HG02763 (cell line): ENCODE data around the gene SLC45A2.
A peak's percentile ranks its signal among the peaks of the same experiment; 100 is the strongest.
"Not testable (repeated sequence)": the region's sequence is repeated elsewhere in the genome, so short reads cannot be mapped to it uniquely, and the experiment has no call there.

Experiments used
- ATAC-seq: cut with Tn5 transposase; IDR thresholded peaks from one replicate; pipeline ENCODE4 v1.9.1; 2021; ENCODE audit warnings: mild to moderate bottlenecking, moderate library complexity; ENCODE audit not compliant: unreplicated experiment

Gene SLC45A2

GRCh38 chr5:33984671-33985124 lies at the start of gene SLC45A2:
SLC45A2 (minus strand) TSS chr5:33984693; CDS start chr5:33984583, 110 bp downstream.
- no peak for ATAC-seq

- ATAC-seq: no peak
Observed at GRCh38 chr5:34031966-34032365, 47.5 kb upstream of the SLC45A2 start.

GRCh38 chr5:34031117-34031516 lies 46.6 kb upstream of the SLC45A2 start:
- no peak for ATAC-seq

DNA sequence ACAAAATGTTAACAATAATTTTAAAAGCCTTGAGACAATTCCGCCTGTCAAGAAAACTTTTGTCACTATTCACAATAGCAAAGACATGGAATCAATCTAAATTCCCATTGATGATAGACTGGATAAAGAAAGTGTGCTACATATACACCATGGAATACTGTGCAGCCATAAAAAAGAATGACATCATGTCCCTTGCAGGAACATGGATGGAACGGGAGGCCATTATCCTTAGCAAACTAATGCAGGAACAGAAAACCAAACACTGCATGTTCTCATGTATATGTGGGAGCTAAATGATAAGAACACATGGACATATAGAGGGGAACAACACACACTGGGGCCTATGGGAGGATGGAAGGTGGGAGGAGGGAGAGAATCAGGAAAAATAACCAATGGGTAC lies 46.1 kb upstream of the SLC45A2 start:
- not testable (repeated sequence) for ATAC-seq

DNA sequence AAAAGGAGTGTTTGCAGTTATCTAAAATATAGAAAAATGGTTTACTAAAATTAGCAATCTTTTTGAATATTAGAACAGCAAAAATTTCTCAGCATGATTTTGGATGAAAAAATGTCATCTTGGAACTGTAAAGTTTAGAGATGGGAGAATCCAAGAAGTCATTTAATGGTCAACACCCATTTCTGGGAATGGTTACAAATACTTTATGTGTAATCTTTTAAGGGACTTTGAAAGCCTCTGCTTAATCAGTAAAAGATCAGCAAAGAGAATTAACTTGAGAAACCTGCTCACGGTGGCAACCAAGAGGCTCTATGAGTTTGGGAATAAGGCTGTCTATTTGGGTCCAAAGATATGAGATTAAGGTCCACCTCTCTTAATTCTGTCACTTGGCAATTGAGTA lies 45.6 kb upstream of the SLC45A2 start:
- no peak for ATAC-seq

GRCh38 chr5:34028349-34028748 lies 43.9 kb upstream of the SLC45A2 start:
- no peak for ATAC-seq

- no peak for ATAC-seq
Observed at GRCh38 chr5:34026089-34026761, 41.7 kb upstream of the SLC45A2 start.

DNA sequence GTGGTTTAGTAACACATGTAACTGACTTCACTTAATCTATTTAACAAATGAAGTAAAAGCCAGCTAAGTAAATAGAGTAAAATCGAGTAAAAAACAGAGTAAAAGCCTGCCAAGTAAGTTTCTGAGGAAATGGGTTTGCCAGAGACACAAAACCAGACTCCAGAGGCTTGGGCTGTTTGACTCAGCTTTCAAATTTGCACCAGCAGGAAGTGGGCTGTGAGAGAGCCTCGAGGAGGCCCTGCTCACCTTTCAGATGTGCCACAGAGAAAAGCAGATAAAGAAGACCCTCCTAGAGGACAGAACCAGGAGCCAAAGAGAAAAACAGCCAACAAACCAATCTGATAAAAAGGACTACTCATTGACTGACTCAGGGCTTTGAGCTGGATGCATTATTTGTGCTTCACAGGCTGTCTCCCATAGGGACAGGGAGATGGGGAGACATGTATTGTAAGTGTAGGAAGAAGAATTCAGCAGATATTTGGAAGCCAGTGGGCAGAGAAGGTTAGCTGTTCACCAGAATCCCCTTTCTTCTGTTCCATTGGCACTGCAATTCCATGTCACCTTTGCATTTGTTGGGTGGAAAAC lies 37.7 kb upstream of the SLC45A2 start:
- peak; percentile 74 for ATAC-seq

DNA sequence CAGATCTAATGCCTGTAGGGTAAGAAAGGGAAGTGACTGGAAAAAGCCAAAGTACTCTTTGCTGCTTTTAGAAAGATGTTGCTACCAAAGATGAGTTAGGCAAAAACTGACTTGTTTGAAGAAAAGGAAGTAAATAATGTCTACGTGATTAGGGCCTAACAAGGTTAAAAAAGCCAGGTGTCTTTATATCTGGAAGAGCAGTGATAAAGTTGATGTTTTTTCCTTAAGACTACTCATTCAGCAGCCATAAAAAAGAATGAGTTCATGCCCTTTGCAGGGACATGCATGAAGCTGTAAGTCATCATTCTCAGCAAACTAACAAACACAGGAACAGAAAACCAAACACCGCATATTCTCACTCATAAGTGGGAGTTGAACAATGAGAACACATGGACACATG lies 36.8 kb upstream of the SLC45A2 start:
- ATAC-seq: no peak

- no peak for ATAC-seq
Observed at GRCh38 chr5:34020726-34021125, 36.2 kb upstream of the SLC45A2 start.

- no peak for ATAC-seq
Observed at GRCh38 chr5:34017254-34017653, 32.8 kb upstream of the SLC45A2 start.

DNA sequence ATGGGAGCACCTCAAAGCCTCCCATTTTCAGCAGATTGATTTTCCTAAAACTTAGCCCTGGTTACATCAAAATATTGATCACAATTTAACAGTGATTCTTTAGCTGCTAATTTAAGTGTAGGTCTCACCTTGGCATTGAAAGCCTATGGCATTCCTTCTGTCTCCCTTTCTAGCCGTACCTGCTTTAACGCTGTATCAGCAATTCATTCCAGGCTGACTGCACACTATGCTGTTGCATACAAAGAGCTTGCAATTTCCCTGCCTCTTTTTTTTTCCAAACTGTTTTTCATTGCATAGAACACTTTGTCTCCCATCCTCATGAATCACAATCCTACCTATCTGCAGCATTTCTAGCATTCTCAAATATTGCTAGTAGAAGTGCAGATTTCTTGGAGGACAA lies 32.3 kb upstream of the SLC45A2 start:
- no peak for ATAC-seq

- no peak for ATAC-seq
Observed at GRCh38 chr5:34016222-34016621, 31.7 kb upstream of the SLC45A2 start.

DNA sequence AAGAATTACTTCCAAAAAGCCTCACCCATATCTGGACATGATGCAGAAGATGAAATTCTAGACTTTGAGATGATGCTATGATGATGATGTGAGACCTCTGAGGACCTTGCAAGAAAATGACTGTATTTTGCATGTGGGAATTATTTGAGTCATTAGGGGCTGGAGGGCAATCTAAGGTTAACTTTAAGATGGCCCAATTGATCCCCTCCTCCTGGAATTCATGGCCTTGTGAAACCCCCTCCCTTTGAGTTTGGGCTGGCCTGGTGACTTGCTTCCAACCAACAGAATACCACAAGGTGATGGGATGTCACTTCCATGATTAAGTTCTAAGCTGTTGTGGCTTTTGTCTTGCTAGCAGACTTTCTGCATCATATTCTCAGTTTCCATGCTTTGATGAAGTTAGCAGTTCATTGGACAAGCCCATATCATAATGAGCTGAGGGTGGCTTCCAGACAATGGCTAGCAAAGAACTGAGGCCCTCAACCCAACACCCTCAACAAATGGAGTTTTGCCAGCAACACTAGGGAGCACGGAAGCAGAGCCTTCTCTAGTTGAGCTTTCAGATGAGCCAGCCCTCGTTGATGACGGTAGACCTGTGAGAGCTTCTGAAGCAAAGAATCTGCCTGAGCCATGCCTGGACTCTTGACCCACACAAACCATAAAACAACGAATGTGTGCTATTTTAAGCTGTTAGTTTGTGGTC lies 30.8 kb upstream of the SLC45A2 start:
- ATAC-seq: no peak

GRCh38 chr5:34014626-34015025 lies 30.1 kb upstream of the SLC45A2 start:
- ATAC-seq: no peak

GRCh38 chr5:34013547-34013946 lies 29.1 kb upstream of the SLC45A2 start:
- ATAC-seq: no peak

DNA sequence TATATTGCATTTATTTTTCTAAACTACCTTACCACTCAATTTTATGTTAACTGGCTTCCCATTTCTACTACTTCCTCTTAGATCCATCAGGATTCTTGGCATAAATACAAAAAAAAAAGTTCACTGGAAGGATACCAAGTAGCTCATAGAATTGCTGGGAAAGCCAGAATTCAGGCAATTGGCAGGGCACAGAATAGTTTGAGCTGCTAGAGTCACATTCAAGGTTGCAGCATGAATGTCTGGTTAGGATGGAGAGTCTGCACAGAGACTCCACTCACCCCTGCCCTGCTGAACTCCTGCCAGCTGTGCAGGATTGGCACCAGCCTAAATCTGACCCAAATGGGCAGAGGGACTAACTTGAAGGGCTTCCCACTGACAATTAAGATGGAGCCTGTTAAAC lies 28.3 kb upstream of the SLC45A2 start:
- no peak for ATAC-seq

GRCh38 chr5:34011536-34011935 lies 27.0 kb upstream of the SLC45A2 start:
- no peak for ATAC-seq

DNA sequence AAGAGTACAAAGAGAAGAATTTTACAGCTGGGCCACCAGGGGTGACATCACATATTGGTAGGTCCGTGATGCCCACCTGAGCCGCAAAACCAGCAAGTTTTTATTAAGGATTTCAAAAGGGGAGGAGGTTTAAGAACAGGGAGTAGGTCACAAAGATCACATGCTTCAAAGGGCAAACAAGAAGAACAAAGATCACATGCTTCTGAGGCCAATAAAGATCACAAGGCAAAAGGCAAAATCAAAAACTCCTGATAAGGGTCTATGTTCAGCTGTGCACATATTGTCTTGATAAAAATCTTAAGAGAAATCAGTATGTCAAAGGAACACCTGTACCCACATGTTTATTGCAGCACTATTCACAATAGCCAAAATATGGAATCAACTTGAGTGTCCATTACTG lies 25.7 kb upstream of the SLC45A2 start:
- not testable (repeated sequence) for ATAC-seq

DNA sequence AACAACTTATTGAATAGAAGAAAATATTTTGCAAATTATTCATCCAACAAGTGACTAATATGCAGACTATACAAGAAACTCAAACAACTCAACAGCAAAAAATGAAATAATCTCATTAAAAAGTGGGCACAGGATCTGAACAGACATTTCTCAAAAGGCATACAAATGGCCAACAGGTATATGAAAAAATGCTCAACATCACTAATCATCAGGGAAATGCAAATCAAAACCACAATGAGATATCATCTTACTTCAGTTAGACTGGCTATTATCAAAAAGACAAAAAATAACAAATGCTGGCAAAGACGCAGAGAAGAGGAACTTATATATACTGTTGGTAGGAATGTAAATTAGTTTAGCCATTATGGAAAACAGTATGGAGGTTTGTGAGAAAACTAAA lies 25.1 kb upstream of the SLC45A2 start:
- ATAC-seq: no peak

DNA sequence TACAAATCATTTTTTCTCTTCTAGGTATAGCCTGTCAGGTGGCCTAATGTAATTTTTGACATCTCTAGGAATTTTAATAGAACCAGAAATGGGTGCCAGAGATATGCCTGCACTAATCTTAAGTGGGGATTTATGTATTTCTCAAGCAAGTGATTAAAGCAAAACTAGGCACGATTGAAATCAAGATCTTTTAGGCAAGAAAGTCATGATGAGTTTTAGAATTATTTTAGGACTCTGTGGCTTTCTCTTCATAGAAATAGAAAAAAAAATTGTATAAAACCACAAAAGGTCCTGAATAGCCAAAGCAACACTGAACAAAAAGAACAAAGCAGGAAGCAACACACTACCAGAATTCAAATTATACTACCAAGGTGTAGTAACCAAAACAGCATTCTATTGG lies 24.3 kb upstream of the SLC45A2 start:
- ATAC-seq: no peak
